Measurements from ENCODE around the gene GCGR.
A peak's percentile ranks its signal among the peaks of the same experiment; 100 is the strongest.

GCGR gene

GRCh38 chr17:81807210-81807719 is 3.3 kb downstream of the GCGR start:
- ChIA-PET POLR2A (interaction anchor here (0.6 to 2.0 kb wide), 3 partner anchors 11 to 144 kb away, joined by 6 to 7 read pairs (median 6); partner anchors contain the start of gene MCRIP1), CTCF (interaction anchor here (0.8 to 1.4 kb wide), 3 partner anchors 10 to 214 kb away, joined by 3 to 6 read pairs (median 4); no protein-coding TSS in a partner anchor)
- Histone ChIP-seq H3K4me3 (ENCODE audit: low read depth, low read length) (no peak overlapping the region), H3K9me3 (ENCODE audit: control insufficient read depth, insufficient read depth, low read depth, low read length) (no peaks in the 10 kb centered on the region), H3K27ac (ENCODE audit: extremely low read depth, low read depth, low read length) (no peak overlapping the region), H3K36me3 (ENCODE audit: control insufficient read depth in 2 of 2, insufficient read depth in 1 of 2, low read length in 2 of 2) (no peaks in the 10 kb centered on the region), H3K4me1 (ENCODE audit: control insufficient read depth, insufficient read depth, low read length) (peaks cover 2% of the 10 kb centered on the region; the same call in 1 of the 2 replicates)
- TF ChIP-seq EGR2 (tag by site-specific recombination; IDR thresholded peaks at IDR 0.05; ENCODE audit: low read depth) (no peak), GLIS1 (tag by site-specific recombination; IDR thresholded peaks at IDR 0.05) (peak; percentile 43; the same call in 1 of the 2 replicates), SP2 (tag by site-specific recombination; IDR thresholded peaks at IDR 0.05) (0 out of 2 replicates have a peak, but pooled peaks have one; percentile 14)

- Histone ChIP-seq H3K36me3 (ENCODE audit: control insufficient read depth in 2 of 2, insufficient read depth in 1 of 2, low read length in 2 of 2) (no peaks in the 10 kb centered on the region), H3K9me3 (ENCODE audit: control insufficient read depth, insufficient read depth, low read depth, low read length) (no peaks in the 10 kb centered on the region), H3K4me1 (ENCODE audit: control insufficient read depth, insufficient read depth, low read length) (peaks cover 2% of the 10 kb centered on the region; the same call in 1 of the 2 replicates), H3K4me3 (ENCODE audit: low read depth, low read length) (no peak overlapping the region), H3K27ac (ENCODE audit: extremely low read depth, low read depth, low read length) (no peak overlapping the region)
- POLR2A ChIA-PET: interaction anchor here (1.3 to 2.0 kb wide), 2 partner anchors 10 to 25 kb away, joined by 6 to 7 read pairs; partner anchors contain the start of gene MCRIP1
- CTCF ChIA-PET: interaction anchor here (0.6 to 1.4 kb wide), 4 partner anchors 10 to 216 kb away, joined by 3 to 6 read pairs (median 4); partner anchors contain the start of gene LRRC45
- TF ChIP-seq YY2 (tag by site-specific recombination; IDR thresholded peaks at IDR 0.05): no peak
- no peak for TF ChIP-seq ZNF311 (tag by site-specific recombination; IDR thresholded peaks at IDR 0.05; ENCODE audit: borderline replicate concordance)
- TF ChIP-seq PRDM2 (tag by site-specific recombination; IDR thresholded peaks at IDR 0.05; ENCODE audit: borderline replicate concordance): no peak
- peak; percentile 30; the same call in 1 of the 2 replicates for TF ChIP-seq GLIS2 (tag by site-specific recombination; IDR thresholded peaks at IDR 0.05)
- no peak for TF ChIP-seq ZBTB20 (tag by site-specific recombination; IDR thresholded peaks at IDR 0.05)
- no peak for TF ChIP-seq SETDB1 (IDR thresholded peaks at IDR 0.05; ENCODE audit: insufficient read length, low read length)
- TF ChIP-seq ZNF449 (tag by site-specific recombination; IDR thresholded peaks at IDR 0.05): peak; percentile 51; the same call in 1 of the 2 replicates
- no peak for TF ChIP-seq ZBTB7A (tag by site-specific recombination; IDR thresholded peaks at IDR 0.05; ENCODE audit: low read depth)
- TF ChIP-seq ZNF488 (tag by site-specific recombination; IDR thresholded peaks at IDR 0.05): no peak
- TF ChIP-seq HOXA7 (CRISPR knock-in tag; IDR thresholded peaks at IDR 0.05; ENCODE audit: borderline replicate concordance): no peak
- no peak for TF ChIP-seq ZNF341 (tag by site-specific recombination; IDR thresholded peaks at IDR 0.05; ENCODE audit: low read depth)
- 0 out of 2 replicates have a peak, but pooled peaks have one; percentile 25 for TF ChIP-seq ZNF692 (tag by site-specific recombination; IDR thresholded peaks at IDR 0.05)
- TF ChIP-seq ZIC2 (tag by site-specific recombination; IDR thresholded peaks at IDR 0.05): peak; percentile 40
- no peak for TF ChIP-seq ZNF391 (tag by site-specific recombination; IDR thresholded peaks at IDR 0.05; ENCODE audit: borderline replicate concordance, low read depth)
- peak; percentile 64 for TF ChIP-seq KLF1 (tag by site-specific recombination; IDR thresholded peaks at IDR 0.05)
- TF ChIP-seq PRDM4 (tag by site-specific recombination; IDR thresholded peaks at IDR 0.05): no peak
These were observed 3.9 kb downstream of the GCGR start for GRCh38 chr17:81807839-81808238.
